Measurements from ENCODE around the gene TRIO. TPM values are rescaled to one million over a fixed set of nuclear protein-coding genes. Genes with fewer than 3 reads are reported as not detected.

Gene TRIO
- total RNA-seq, 1 donor = 410 TPM

- H3K4me3 ChIP-seq (ENCODE audit: low read depth, low read length) = no peak overlapping the region
- no peak for DNase-seq (ENCODE audit: low read depth)
- TF ChIP-seq CTCF (IDR thresholded peaks at IDR 0.05; ENCODE audit: insufficient read depth, low read depth, low read length) = no peak
Observed at GRCh38 chr5:14523243-14524034, 380.3 kb downstream of the TRIO start.

GRCh38 chr5:14525397-14525796, 382.3 kb downstream of the TRIO start:
- DNase-seq (ENCODE audit: low read depth) = no peak
- no peak for TF ChIP-seq CTCF (IDR thresholded peaks at IDR 0.05; ENCODE audit: insufficient read depth, low read depth, low read length)
- H3K4me3 ChIP-seq (ENCODE audit: low read depth, low read length) = no peak overlapping the region

DNA sequence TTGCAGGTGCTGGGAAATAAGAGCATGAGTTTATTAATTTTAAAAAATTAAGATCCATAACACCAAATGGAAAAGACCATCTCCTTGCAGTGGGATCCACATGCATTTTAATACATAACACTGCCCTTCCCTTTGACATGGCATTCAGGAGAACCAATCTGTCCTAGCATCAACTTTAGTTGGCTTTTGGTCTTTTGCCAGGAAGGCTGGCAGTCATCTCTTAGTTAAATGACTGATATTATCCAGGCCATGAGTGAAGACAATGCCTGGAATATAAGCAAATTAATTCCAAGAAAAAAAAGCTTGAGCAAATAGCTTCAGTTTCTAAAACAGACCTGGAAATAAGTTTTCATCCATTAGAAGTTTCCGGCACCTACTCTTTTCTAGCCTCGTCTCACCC, 383.4 kb downstream of the TRIO start:
- no peak for TF ChIP-seq CTCF (IDR thresholded peaks at IDR 0.05; ENCODE audit: insufficient read depth, low read depth, low read length)
- DNase-seq (ENCODE audit: low read depth) = no peak
- no peak overlapping the region for H3K4me3 ChIP-seq (ENCODE audit: low read depth, low read length)

GRCh38 chr5:14528115-14528514, 385.0 kb downstream of the TRIO start:
- DNase-seq (ENCODE audit: low read depth) = no peak
- no peak overlapping the region for H3K4me3 ChIP-seq (ENCODE audit: low read depth, low read length)
- TF ChIP-seq CTCF (IDR thresholded peaks at IDR 0.05; ENCODE audit: insufficient read depth, low read depth, low read length) = no peak

GRCh38 chr5:14528926-14529325, 385.8 kb downstream of the TRIO start:
- no peak overlapping the region for H3K4me3 ChIP-seq (ENCODE audit: low read depth, low read length)
- DNase-seq (ENCODE audit: low read depth) = no peak
- TF ChIP-seq CTCF (IDR thresholded peaks at IDR 0.05; ENCODE audit: insufficient read depth, low read depth, low read length) = no peak

DNA sequence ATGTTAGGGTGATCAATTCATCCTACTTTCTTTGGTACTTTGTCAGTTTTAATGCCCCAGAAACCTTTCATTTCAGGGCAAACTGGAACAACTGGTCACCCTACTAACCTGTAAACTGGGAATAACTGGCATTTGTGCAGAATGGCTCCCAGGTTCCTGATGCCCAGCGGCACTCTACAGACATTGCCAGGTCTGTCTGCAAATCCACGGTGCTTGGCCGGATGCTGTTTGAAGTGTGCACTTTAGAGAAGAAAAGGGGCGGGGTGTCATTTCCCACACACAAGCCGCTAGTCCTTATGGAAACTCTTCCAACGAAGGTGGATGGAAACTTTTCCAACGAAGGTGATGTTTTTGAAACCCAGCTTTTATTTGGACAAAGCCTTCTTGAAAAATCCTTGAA, 388.5 kb downstream of the TRIO start:
- H3K4me3 ChIP-seq (ENCODE audit: low read depth, low read length) = no peak overlapping the region
- TF ChIP-seq CTCF (IDR thresholded peaks at IDR 0.05; ENCODE audit: insufficient read depth, low read depth, low read length) = no peak
- DNase-seq (ENCODE audit: low read depth) = no peak

GRCh38 chr5:14532180-14532579, 389.0 kb downstream of the TRIO start:
- H3K4me3 ChIP-seq (ENCODE audit: low read depth, low read length) = no peak overlapping the region
- TF ChIP-seq CTCF (IDR thresholded peaks at IDR 0.05; ENCODE audit: insufficient read depth, low read depth, low read length) = no peak
- DNase-seq (ENCODE audit: low read depth) = no peak
